K562 (cell line): ENCODE results near the gene GRIA1. TPM values are rescaled to one million over a fixed set of nuclear protein-coding genes. Genes with fewer than 3 reads are reported as not detected.

Source experiments
- ATAC-seq: fragments of 200-7000 bp; cut with Tn5 transposase; 3 replicates; pipeline ENCODE4 v1.9.1; 2020; ENCODE audit warnings: moderate library complexity
- BruUV-seq: library from RNA; stranded (reverse); fragments of 400-500 nt; replicated peaks from 2 replicates; lab custom pipeline; 2021; lab: Mats Ljungman, UMichigan
- CTCF ChIA-PET: fragments of 300-600 bp; formaldehyde crosslinking; extraction: SDS; loops from one replicate; lab custom pipeline; 2021; ENCODE audit warnings: low intra/inter-chr PET ratio; lab: Yijun Ruan, JAX
- POLR2A ChIA-PET: fragments of 300-600, 350-650 bp; sonication (Branson Sonifier 250); formaldehyde crosslinking; extraction: SDS; loops from one replicate; lab custom pipeline; 2021; ENCODE audit warnings: antibody characterized with exemption, inconsistent platforms; lab: Yijun Ruan, JAX
- DNase-seq, 4 experiments: peaks; one replicate each; pipeline versions ENCODE4 v3.0.0 to v3.0.0-alpha.2; 2011 to 2018; ENCODE audit warnings: low spot score in 3 of 4, mixed read lengths in 3 of 4; ENCODE audit errors: extremely low read depth in 1 of 4
- FAIRE-seq: peaks from 2 replicates; lab custom pipeline; 2011; peaks lifted over from hg19 to GRCh38; lab: Jason Lieb, UNC
- H2AFZ ChIP-seq: 2 replicates; pipeline ENCODE4 v1.6.0; 2011; ENCODE audit warnings: low read depth, low read length, control low read depth, inconsistent platforms
- H3K27ac ChIP-seq: fragments of 200-600 bp; 3 replicates; pipeline ENCODE4 v1.8.0; 2011; ENCODE audit warnings: low read depth, mild to moderate bottlenecking, control low read depth, inconsistent platforms, low read length, moderate library complexity, mixed read lengths; ENCODE audit errors: extremely low read depth
- H3K27me3 ChIP-seq, 2 experiments: fragments of 300-600 bp in 1 of 2; 2 replicates in 1 of 2; 3 replicates in 1 of 2; pipeline versions ENCODE4 v1.6.0 to v1.8.0; 2011; ENCODE audit warnings: inconsistent platforms in 2 of 2, low read length in 2 of 2, mild to moderate bottlenecking in 1 of 2, mixed read lengths in 1 of 2, moderate library complexity in 1 of 2; ENCODE audit not compliant: control insufficient read depth in 2 of 2, insufficient read depth in 2 of 2
- H3K36me3 ChIP-seq: fragments of 300-600 bp; 3 replicates; pipeline ENCODE4 v1.8.0; 2011; ENCODE audit warnings: mild to moderate bottlenecking, low read length, inconsistent platforms; ENCODE audit not compliant: control insufficient read depth, insufficient read depth
- H3K4me1 ChIP-seq, 2 experiments: fragments of 200-600 bp in 1 of 2; replicated peaks in 1 of 2; 2 replicates in 1 of 2; 3 replicates in 1 of 2; pipeline versions ENCODE4 v1.5.1 to v1.8.0; 2011; ENCODE audit warnings: inconsistent platforms in 2 of 2, low read length in 2 of 2, mild to moderate bottlenecking in 1 of 2, mixed read lengths in 1 of 2, moderate library complexity in 1 of 2; ENCODE audit not compliant: control insufficient read depth in 2 of 2, insufficient read depth in 2 of 2
- H3K4me2 ChIP-seq: 2 replicates; pipeline ENCODE4 v1.6.1; 2011; ENCODE audit warnings: low read length, control low read depth, inconsistent platforms, mixed read lengths; ENCODE audit not compliant: insufficient read depth
- H3K4me3 ChIP-seq: fragments of 200-600 bp; sonication (generic), shearing (Covaris generic); 2 replicates; pipeline ENCODE4 v1.5.1; 2016; ENCODE audit warnings: control low read depth, inconsistent platforms
- H3K79me2 ChIP-seq: fragments of 200-600 bp; 3 replicates; pipeline ENCODE4 v1.8.0; 2011; ENCODE audit warnings: low read length, inconsistent platforms; ENCODE audit not compliant: control insufficient read depth, insufficient read depth
- H3K9ac ChIP-seq, 2 experiments: 2 replicates each; pipeline versions ENCODE4 v1.6.0 to v1.6.1; 2011; ENCODE audit warnings: low read depth in 2 of 2, low read length in 2 of 2, control low read depth in 1 of 2, inconsistent platforms in 1 of 2, mild to moderate bottlenecking in 1 of 2, mixed read lengths in 1 of 2; ENCODE audit not compliant: insufficient read depth in 1 of 2
- H3K9me1 ChIP-seq: one replicate; pipeline ENCODE4 v1.6.0; 2011; ENCODE audit warnings: inconsistent platforms, mild to moderate bottlenecking, low read length, moderate library complexity; ENCODE audit not compliant: control insufficient read depth, insufficient read depth
- H3K9me3 ChIP-seq: replicated peaks from 2 replicates; pipeline ENCODE4 v1.5.1; 2011; ENCODE audit warnings: low read depth, low read length, inconsistent platforms; ENCODE audit not compliant: control insufficient read depth, insufficient read depth
- H4K20me1 ChIP-seq: replicated peaks from 2 replicates; pipeline ENCODE4 v1.6.1; 2011; ENCODE audit warnings: low read length, inconsistent platforms, mixed read lengths; ENCODE audit not compliant: control insufficient read depth, insufficient read depth
- CBFA2T2 ChIP-seq: fragments of 450-650 bp; conservative IDR thresholded peaks from 2 replicates; pipeline ENCODE4 v1.6.1; 2017; ENCODE audit warnings: mild to moderate bottlenecking
- CHD1 ChIP-seq: fragments of 200-600 bp; sonication (generic); IDR thresholded peaks from one replicate; pipeline ENCODE4 v1.6.1; 2012; ENCODE audit warnings: mild to moderate bottlenecking, moderate library complexity, low read length, inconsistent platforms
- ELF1 ChIP-seq: fragments of 200-800 bp; sonication (Bioruptor generic); IDR thresholded peaks from 2 replicates; pipeline ENCODE4 v1.6.1; 2016; ENCODE audit warnings: missing genetic modification characterization, missing compliant biosample characterization
- GTF2F1 ChIP-seq: IDR thresholded peaks from 2 replicates; pipeline ENCODE4 v1.6.1; 2011; ENCODE audit warnings: low read depth, low read length, improper control_type of control experiment
- ILF3 ChIP-seq: fragments of 450-650 bp; IDR thresholded peaks from 2 replicates; pipeline ENCODE4 v1.6.1; 2018; ENCODE audit warnings: antibody characterized with exemption, mild to moderate bottlenecking, moderate library complexity, borderline replicate concordance
- LARP7 ChIP-seq: fragments of 450-650 bp; IDR thresholded peaks from 2 replicates; pipeline ENCODE4 v1.6.1; 2016
- MAFK ChIP-seq: IDR thresholded peaks from 2 replicates; pipeline ENCODE4 v1.6.1; 2011; ENCODE audit warnings: low read length, improper control_type of control experiment
- MCM5 ChIP-seq: fragments of 450-650 bp; IDR thresholded peaks from 2 replicates; pipeline ENCODE4 v1.6.1; 2016; ENCODE audit warnings: low read depth
- NFE2 ChIP-seq: IDR thresholded peaks from 2 replicates; pipeline ENCODE4 v1.6.1; 2014; ENCODE audit warnings: antibody characterized with exemption, low read depth
- POLR2A ChIP-seq: fragments of 450-650 bp; conservative IDR thresholded peaks from 2 replicates; pipeline ENCODE4 v1.6.1; 2016
- RBM34 ChIP-seq: fragments of 200-400 bp; formaldehyde crosslinking; IDR thresholded peaks from 2 replicates; pipeline ENCODE4 v1.6.1; 2018; ENCODE audit warnings: low read length, borderline replicate concordance; ENCODE audit not compliant: insufficient read depth
- TCFL5 ChIP-seq: fragments of 250-450 bp; sonication (Bioruptor Pico); conservative IDR thresholded peaks from 2 replicates; pipeline ENCODE4 v1.6.1; 2021; ENCODE audit warnings: mild to moderate bottlenecking, moderate library complexity, matching md5 sums
- ZBTB17 ChIP-seq: fragments of 450-650 bp; formaldehyde crosslinking; IDR thresholded peaks from 2 replicates; pipeline ENCODE4 v1.4.0; 2020; ENCODE audit warnings: mild to moderate bottlenecking
- ZNF140 ChIP-seq: fragments of 250-450 bp; sonication (Bioruptor Pico); IDR thresholded peaks from 2 replicates; pipeline ENCODE4 v1.8.0; 2021; ENCODE audit warnings: moderate library complexity, mild to moderate bottlenecking, inconsistent platforms
- WGBS: fragments of 100-300 bp; shearing (Covaris generic); methylation state at CpG from one replicate; pipeline ENCODE4 v1.1.6; 2016; ENCODE audit warnings: low coverage, mixed read lengths; ENCODE audit not compliant: insufficient coverage; ENCODE audit errors: missing lambda C conversion rate; 5-methylcytosine and 5-hydroxymethylcytosine counted together
- in situ Hi-C: fragments of 300-500 bp; cut with MboI; formaldehyde crosslinking; loops from 4 replicates; pipeline ENCODE4 v1.15.0; 2018; ENCODE audit warnings: inconsistent platforms, mixed read lengths
- intact Hi-C: fragments of 100-400 bp; cut with micrococcal nuclease; formaldehyde crosslinking; loops from 2 replicates; pipeline ENCODE4 v1.14.2; 2022
- polyA plus RNA-seq, 8 experiments: library from polyadenylated mRNA; depleted of rRNA in 4 of 8; stranded (reverse) in 5 of 8; unstranded in 3 of 8; fragments of >200 nt; fragmentation: Nextera tagmentation in 2 of 8; fragmentation: Illumina TruSeq in 1 of 8; extraction: Ambion mirVana in 2 of 8; extraction: Trizol in 1 of 8; gene quantifications; 2 replicates each; pipeline versions ENCODE4 v1.2.1 to v1.2.3, GENCODE V29; 2011 to 2014; ENCODE audit warnings: inconsistent platforms in 1 of 8, missing spikeins in 1 of 8
- total RNA-seq, 7 experiments: library from RNA; depleted of rRNA in 6 of 7; stranded (reverse); fragments of >200 nt in 6 of 7; fragmentation: Illumina TruSeq in 2 of 7; extraction: Trizol in 2 of 7; gene quantifications; 2 replicates each; pipeline versions ENCODE4 v1.2.1 to v1.2.3, GENCODE V29; 2011 to 2021; ENCODE audit warnings: low replicate concordance in 1 of 7
- TF ChIP-seq, protein P1 (sequence below): fragments of 450-650 bp; IDR thresholded peaks from 2 replicates; pipeline ENCODE4 v1.6.1; 2017; ENCODE audit warnings: mild to moderate bottlenecking, moderate library complexity
- TF ChIP-seq, protein P2 (sequence below): fragments of 250-450 bp; sonication (Bioruptor Pico); IDR thresholded peaks from 2 replicates; pipeline ENCODE4 v1.4.0; 2020
- TF ChIP-seq, protein P3 (sequence below): fragments of 450-650 bp; IDR thresholded peaks from 2 replicates; pipeline ENCODE4 v1.6.1; 2016; ENCODE audit warnings: mild to moderate bottlenecking

The GRIA1 gene
- total and polyA plus RNA-seq, 9 of the 15 experiments (the other 6 are each of a cell fraction or from before 2014, with no cell fraction given) = not detected

DNA sequence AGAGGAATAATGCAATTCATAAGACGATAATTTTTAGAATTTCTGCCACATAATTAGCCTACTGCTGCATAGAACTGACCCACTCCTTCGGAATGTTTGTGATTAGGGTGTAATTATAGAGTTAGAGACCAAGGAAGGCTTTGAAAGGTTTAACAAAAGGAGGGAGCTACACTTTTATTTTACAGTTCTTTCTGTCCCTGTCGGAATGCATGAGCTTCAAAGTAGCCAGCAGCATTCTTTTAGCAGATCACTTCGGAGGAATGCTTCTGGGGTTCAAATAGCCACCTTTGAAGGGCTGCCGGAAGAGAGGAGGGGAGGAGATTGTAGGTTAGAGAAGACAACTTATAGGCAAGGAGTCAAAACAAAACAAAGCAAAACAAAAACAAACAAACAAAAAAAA, 168.1 kb downstream of the GRIA1 start:
- Histone ChIP-seq H3K4me1 (no peaks in the 10 kb centered on the region), H3K9me3 (no peaks in the 10 kb centered on the region), H3K27ac (no peak overlapping the region), H3K9me1 (no peaks in the 10 kb centered on the region), H3K4me3 (no peak overlapping the region), H4K20me1 (no peaks in the 10 kb centered on the region), H2AFZ (no peak overlapping the region), H3K4me2 (no peak overlapping the region), H3K9ac (no peak overlapping the region), H3K79me2 (no peaks in the 10 kb centered on the region), H3K36me3 (no peaks in the 10 kb centered on the region), H3K27me3 (0 out of 5 replicates have a peak, but pooled peaks cover 0 to 3% of the 10 kb centered on the region in 2 experiments)
- CTCF ChIA-PET = no interaction called here
- TF ChIP-seq NFE2 (no peak), ZBTB17 (CRISPR knock-in tag) (no peak), ELF1 (tag) (no peak), ZNF140 (CRISPR knock-in tag) (no peak), MAFK (no peak), POLR2A (no peak), MCM5 (no peak), LARP7 (no peak), RBM34 (no peak), CHD1 (no peak), CBFA2T2 (no peak), TCFL5 (CRISPR knock-in tag) (no peak), ILF3 (no peak), GTF2F1 (no peak)
- TF ChIP-seq, protein P1, sequence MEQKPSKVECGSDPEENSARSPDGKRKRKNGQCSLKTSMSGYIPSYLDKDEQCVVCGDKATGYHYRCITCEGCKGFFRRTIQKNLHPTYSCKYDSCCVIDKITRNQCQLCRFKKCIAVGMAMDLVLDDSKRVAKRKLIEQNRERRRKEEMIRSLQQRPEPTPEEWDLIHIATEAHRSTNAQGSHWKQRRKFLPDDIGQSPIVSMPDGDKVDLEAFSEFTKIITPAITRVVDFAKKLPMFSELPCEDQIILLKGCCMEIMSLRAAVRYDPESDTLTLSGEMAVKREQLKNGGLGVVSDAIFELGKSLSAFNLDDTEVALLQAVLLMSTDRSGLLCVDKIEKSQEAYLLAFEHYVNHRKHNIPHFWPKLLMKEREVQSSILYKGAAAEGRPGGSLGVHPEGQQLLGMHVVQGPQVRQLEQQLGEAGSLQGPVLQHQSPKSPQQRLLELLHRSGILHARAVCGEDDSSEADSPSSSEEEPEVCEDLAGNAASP = no peak
- TF ChIP-seq, protein P2, sequence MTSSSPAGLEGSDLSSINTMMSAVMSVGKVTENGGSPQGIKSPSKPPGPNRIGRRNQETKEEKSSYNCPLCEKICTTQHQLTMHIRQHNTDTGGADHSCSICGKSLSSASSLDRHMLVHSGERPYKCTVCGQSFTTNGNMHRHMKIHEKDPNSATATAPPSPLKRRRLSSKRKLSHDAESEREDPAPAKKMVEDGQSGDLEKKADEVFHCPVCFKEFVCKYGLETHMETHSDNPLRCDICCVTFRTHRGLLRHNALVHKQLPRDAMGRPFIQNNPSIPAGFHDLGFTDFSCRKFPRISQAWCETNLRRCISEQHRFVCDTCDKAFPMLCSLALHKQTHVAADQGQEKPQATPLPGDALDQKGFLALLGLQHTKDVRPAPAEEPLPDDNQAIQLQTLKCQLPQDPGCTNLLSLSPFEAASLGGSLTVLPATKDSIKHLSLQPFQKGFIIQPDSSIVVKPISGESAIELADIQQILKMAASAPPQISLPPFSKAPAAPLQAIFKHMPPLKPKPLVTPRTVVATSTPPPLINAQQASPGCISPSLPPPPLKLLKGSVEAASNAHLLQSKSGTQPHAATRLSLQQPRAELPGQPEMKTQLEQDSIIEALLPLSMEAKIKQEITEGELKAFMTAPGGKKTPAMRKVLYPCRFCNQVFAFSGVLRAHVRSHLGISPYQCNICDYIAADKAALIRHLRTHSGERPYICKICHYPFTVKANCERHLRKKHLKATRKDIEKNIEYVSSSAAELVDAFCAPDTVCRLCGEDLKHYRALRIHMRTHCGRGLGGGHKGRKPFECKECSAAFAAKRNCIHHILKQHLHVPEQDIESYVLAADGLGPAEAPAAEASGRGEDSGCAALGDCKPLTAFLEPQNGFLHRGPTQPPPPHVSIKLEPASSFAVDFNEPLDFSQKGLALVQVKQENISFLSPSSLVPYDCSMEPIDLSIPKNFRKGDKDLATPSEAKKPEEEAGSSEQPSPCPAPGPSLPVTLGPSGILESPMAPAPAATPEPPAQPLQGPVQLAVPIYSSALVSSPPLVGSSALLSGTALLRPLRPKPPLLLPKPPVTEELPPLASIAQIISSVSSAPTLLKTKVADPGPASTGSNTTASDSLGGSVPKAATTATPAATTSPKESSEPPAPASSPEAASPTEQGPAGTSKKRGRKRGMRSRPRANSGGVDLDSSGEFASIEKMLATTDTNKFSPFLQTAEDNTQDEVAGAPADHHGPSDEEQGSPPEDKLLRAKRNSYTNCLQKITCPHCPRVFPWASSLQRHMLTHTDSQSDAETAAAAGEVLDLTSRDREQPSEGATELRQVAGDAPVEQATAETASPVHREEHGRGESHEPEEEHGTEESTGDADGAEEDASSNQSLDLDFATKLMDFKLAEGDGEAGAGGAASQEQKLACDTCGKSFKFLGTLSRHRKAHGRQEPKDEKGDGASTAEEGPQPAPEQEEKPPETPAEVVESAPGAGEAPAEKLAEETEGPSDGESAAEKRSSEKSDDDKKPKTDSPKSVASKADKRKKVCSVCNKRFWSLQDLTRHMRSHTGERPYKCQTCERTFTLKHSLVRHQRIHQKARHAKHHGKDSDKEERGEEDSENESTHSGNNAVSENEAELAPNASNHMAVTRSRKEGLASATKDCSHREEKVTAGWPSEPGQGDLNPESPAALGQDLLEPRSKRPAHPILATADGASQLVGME (CRISPR knock-in tag) = no peak
- TF ChIP-seq, protein P3, sequence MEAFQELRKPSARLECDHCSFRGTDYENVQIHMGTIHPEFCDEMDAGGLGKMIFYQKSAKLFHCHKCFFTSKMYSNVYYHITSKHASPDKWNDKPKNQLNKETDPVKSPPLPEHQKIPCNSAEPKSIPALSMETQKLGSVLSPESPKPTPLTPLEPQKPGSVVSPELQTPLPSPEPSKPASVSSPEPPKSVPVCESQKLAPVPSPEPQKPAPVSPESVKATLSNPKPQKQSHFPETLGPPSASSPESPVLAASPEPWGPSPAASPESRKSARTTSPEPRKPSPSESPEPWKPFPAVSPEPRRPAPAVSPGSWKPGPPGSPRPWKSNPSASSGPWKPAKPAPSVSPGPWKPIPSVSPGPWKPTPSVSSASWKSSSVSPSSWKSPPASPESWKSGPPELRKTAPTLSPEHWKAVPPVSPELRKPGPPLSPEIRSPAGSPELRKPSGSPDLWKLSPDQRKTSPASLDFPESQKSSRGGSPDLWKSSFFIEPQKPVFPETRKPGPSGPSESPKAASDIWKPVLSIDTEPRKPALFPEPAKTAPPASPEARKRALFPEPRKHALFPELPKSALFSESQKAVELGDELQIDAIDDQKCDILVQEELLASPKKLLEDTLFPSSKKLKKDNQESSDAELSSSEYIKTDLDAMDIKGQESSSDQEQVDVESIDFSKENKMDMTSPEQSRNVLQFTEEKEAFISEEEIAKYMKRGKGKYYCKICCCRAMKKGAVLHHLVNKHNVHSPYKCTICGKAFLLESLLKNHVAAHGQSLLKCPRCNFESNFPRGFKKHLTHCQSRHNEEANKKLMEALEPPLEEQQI = no peak
- in situ Hi-C loops (no loop called here), intact Hi-C loops (no loop called here)
- BruUV-seq = no TSS peak
- WGBS = 0% methylated on average over 5 of the region's 5 CpGs
- DNase-seq (no peak), FAIRE-seq (no peak), ATAC-seq (no peak)
- POLR2A ChIA-PET = no interaction called here
